ENCODE measurements around the gene NRXN2. TPM values are rescaled to one million over a fixed set of nuclear protein-coding genes. Genes with fewer than 3 reads are reported as not detected.
A peak's percentile ranks its signal among the peaks of the same experiment; 100 is the strongest.

The NRXN2 gene
- total RNA-seq, 1 donor from 2014 or later = 10.0 TPM

DNA sequence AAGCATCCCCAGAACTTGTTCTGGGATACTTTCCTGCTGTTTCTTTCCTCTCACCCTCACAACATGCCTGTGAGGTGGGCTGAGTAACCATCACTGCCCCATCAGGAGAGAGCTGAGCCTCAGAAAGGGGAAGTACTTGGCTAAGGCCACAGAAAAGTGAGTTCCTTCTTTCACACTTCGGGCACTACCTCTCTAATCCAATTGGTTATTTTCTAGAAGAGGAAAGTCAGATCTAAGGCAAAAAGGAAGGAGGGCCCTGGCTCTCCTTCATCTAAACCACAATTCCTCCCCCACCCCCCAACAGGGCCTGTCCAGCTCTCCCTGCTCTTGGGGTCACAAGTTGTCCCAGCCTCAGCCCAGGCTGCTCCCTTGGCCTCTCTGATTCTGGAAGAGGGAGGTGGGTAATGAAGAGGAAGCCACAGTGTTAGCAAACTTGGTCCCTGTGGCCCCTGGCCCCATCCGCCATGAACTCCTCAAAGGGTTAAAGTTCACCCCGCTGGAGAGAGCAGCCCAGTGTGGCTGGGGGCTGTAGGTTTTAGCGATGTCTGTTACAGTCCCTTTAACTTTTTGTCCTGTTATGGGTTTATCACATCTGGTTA is 98.0 kb downstream of the NRXN2 start:
- DNase-seq (ENCODE audit: low read depth, low spot score) = no peak
- Mint-ChIP-seq H3K4me1 (peaks cover 22% of the 10 kb centered on the region), H3K4me3 (no peak overlapping the region), H3K27ac (ENCODE audit: unreplicated experiment) (no peak overlapping the region), H3K9me3 (no peaks in the 10 kb centered on the region), H3K36me3 (ENCODE audit: low read depth) (no peaks in the 10 kb centered on the region), H3K27me3 (ENCODE audit: low read depth) (peaks cover 3% of the 10 kb centered on the region)
- no peak for TF ChIP-seq CTCF (conservative IDR thresholded peaks at IDR 0.05)

- no peak overlapping the region for H3K27ac Mint-ChIP-seq (ENCODE audit: unreplicated experiment)
- TF ChIP-seq CTCF (conservative IDR thresholded peaks at IDR 0.05) = no peak
- no peaks in the 10 kb centered on the region for H3K9me3 Mint-ChIP-seq
- H3K27me3 Mint-ChIP-seq (ENCODE audit: low read depth) = no peaks in the 10 kb centered on the region
- H3K4me3 Mint-ChIP-seq = no peak overlapping the region
- no peak for DNase-seq (ENCODE audit: low read depth, low spot score)
- peaks cover 30% of the 10 kb centered on the region for H3K4me1 Mint-ChIP-seq
- H3K36me3 Mint-ChIP-seq (ENCODE audit: low read depth) = no peaks in the 10 kb centered on the region
These were observed 100.3 kb downstream of the NRXN2 start for GRCh38 chr11:64622681-64623080.

DNA sequence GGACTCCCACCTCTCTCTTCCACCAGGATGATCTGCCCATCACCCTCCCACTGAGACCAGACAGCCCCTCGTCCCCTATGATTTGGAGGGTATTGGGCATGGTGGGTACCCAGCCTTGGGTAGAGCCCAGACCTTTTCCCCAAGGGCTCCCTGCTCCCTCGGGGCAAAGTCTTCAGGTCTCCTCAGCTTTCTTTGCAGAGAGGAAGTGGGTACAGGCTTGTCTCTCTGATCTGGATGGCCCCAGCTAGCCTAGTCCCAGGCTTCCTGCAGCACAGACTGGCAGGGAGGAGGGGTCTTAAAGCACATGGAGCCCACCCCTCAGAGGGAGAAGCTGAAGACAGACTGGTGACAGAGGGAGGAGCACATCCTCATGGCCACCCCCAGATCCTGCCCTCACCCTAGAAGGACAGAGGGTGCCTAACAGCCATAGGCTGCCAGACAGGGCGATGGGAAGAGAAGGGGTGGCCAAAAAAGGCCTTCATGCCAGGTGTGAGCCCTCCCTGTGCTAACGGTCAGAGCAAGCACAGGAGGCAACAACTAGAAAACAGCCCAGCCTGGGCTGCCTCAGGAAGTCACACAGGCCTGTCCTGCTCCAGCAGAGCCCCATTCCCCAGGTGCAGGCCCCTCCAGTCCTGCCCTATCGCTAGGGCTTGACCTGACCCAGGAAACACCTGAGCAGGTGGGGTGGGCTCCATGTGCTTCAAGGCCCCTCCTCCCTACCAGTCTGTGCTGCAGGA is 101.5 kb downstream of the NRXN2 start:
- no peak for TF ChIP-seq CTCF (conservative IDR thresholded peaks at IDR 0.05)
- Mint-ChIP-seq H3K27ac (ENCODE audit: unreplicated experiment) (peak overlapping the region; percentile 45), H3K27me3 (ENCODE audit: low read depth) (no peaks in the 10 kb centered on the region), H3K9me3 (no peaks in the 10 kb centered on the region), H3K4me1 (peaks cover 28% of the 10 kb centered on the region), H3K4me3 (no peak overlapping the region), H3K36me3 (ENCODE audit: low read depth) (no peaks in the 10 kb centered on the region)
- DNase-seq (ENCODE audit: low read depth, low spot score) = no peak

DNA sequence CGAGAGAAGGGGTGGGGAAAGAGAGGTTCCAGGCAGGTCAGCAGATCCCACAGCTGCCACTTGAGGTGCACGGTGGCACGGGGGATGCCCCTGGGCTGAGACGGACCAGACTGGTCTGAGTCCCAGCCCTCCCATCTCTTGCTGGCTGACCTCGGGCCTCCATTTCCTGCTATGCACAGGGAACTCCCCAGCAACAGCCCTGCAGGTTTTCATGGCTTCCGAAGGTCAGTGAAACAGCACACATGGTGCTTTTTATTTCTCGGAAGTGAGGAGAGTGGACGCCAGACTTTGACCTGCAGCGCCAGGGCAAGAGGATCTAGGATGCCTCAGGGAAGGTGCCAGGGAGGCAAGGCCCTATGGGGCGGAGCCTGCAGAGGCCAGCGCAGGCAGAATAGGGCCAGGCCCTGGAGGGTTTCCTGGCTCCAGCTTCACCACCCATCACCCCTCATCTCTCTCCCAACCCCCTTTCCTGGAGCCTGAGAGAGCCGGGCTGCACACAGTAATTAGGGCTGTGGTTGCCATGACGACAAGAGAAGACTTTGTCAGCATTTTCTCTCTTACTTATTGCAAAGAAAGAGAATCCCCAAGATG is 102.5 kb downstream of the NRXN2 start:
- DNase-seq (ENCODE audit: low read depth, low spot score) = peak; percentile 31
- H3K9me3 Mint-ChIP-seq = no peaks in the 10 kb centered on the region
- H3K27ac Mint-ChIP-seq (ENCODE audit: unreplicated experiment) = peak overlapping the region; percentile 45
- no peak for TF ChIP-seq CTCF (conservative IDR thresholded peaks at IDR 0.05)
- H3K27me3 Mint-ChIP-seq (ENCODE audit: low read depth) = no peaks in the 10 kb centered on the region
- no peak overlapping the region for H3K4me3 Mint-ChIP-seq
- H3K4me1 Mint-ChIP-seq = peaks cover 25% of the 10 kb centered on the region
- no peaks in the 10 kb centered on the region for H3K36me3 Mint-ChIP-seq (ENCODE audit: low read depth)

- Mint-ChIP-seq H3K4me3 (no peak overlapping the region), H3K4me1 (peaks cover 25% of the 10 kb centered on the region), H3K36me3 (ENCODE audit: low read depth) (no peaks in the 10 kb centered on the region), H3K27ac (ENCODE audit: unreplicated experiment) (peak overlapping the region; percentile 92), H3K9me3 (no peaks in the 10 kb centered on the region), H3K27me3 (ENCODE audit: low read depth) (no peaks in the 10 kb centered on the region)
- DNase-seq (ENCODE audit: low read depth, low spot score) = no peak
- no peak for TF ChIP-seq CTCF (conservative IDR thresholded peaks at IDR 0.05)
These were observed 103.1 kb downstream of the NRXN2 start for GRCh38 chr11:64619811-64620380.
